HG03439 (cell line): Measurements from ENCODE around the gene C6orf132.

Source experiments
- ATAC-seq: cut with Tn5 transposase; IDR thresholded peaks from one replicate; pipeline ENCODE4 v1.9.1; 2021; ENCODE audit warnings: mild to moderate bottlenecking, moderate library complexity; ENCODE audit not compliant: unreplicated experiment

C6orf132 gene

GRCh38 chr6:42135722-42136121 lies 6.7 kb downstream of the C6orf132 start:
- ATAC-seq = no peak

GRCh38 chr6:42135161-42135560 lies 7.3 kb downstream of the C6orf132 start:
- ATAC-seq = no peak

- ATAC-seq = no peak
Observed at GRCh38 chr6:42133926-42134325, 8.5 kb downstream of the C6orf132 start.

GRCh38 chr6:42131531-42131930 lies 10.9 kb downstream of the C6orf132 start:
- ATAC-seq = no peak

GRCh38 chr6:42129360-42129676 lies 13.1 kb downstream of the C6orf132 start:
- ATAC-seq = no peak

- ATAC-seq = no peak
Observed at GRCh38 chr6:42128460-42129359, 13.7 kb downstream of the C6orf132 start.

GRCh38 chr6:42125663-42126062 lies 16.8 kb downstream of the C6orf132 start:
- no peak for ATAC-seq

- ATAC-seq = no peak
Observed at GRCh38 chr6:42125231-42125630, 17.2 kb downstream of the C6orf132 start.

GRCh38 chr6:42124223-42124836 lies 18.1 kb downstream of the C6orf132 start:
- ATAC-seq = no peak

- no peak for ATAC-seq
Observed at GRCh38 chr6:42123379-42124103, 18.9 kb downstream of the C6orf132 start.

- no peak for ATAC-seq
Observed at GRCh38 chr6:42120895-42121865, 21.2 kb downstream of the C6orf132 start.

GRCh38 chr6:42118162-42119001 lies 24.0 kb downstream of the C6orf132 start:
- ATAC-seq = no peak

GRCh38 chr6:42117843-42118161 lies 24.6 kb downstream of the C6orf132 start:
- no peak for ATAC-seq

GRCh38 chr6:42113936-42114636 lies 28.3 kb downstream of the C6orf132 start:
- no peak for ATAC-seq

- no peak for ATAC-seq
Observed at GRCh38 chr6:42112351-42112750, 30.1 kb downstream of the C6orf132 start.

- no peak for ATAC-seq
Observed at GRCh38 chr6:42110683-42111082, 31.7 kb downstream of the C6orf132 start.

- ATAC-seq = no peak
Observed at GRCh38 chr6:42108071-42108470, 34.3 kb downstream of the C6orf132 start.

- no peak for ATAC-seq
Observed at GRCh38 chr6:42106112-42107023, 36.1 kb downstream of the C6orf132 start.
